ENCODE data around the gene PCDHB7.
A peak's percentile ranks its signal among the peaks of the same experiment; 100 is the strongest.
"Not testable (repeated sequence)": the region's sequence is repeated elsewhere in the genome, so short reads cannot be mapped to it uniquely, and the experiment has no call there.

Gene PCDHB7

GRCh38 chr5:141172381-141173204 is at the start of gene PCDHB7:
TSS of gene PCDHB7 (plus strand) at chr5:141172644. CDS start at chr5:141172836, 192 bp downstream.
- DNase-seq, result no peak

- DNase-seq, result not testable (repeated sequence)
These were observed 48.9 kb upstream of the PCDHB7 start for GRCh38 chr5:141123396-141124135.

- DNase-seq, result no peak
These were observed 45.1 kb upstream of the PCDHB7 start for GRCh38 chr5:141127305-141127704.

- no peak for DNase-seq
These were observed 37.3 kb upstream of the PCDHB7 start, which contains the start of gene PCDHB5 for GRCh38 chr5:141135030-141135717. TSS of gene PCDHB5 (plus strand) at chr5:141135206. CDS start at chr5:141135435, 229 bp downstream.

GRCh38 chr5:141135718-141136266 is 36.7 kb upstream of the PCDHB7 start:
- DNase-seq, result no peak

GRCh38 chr5:141137346-141137745 is 35.1 kb upstream of the PCDHB7 start:
- not testable (repeated sequence) for DNase-seq

GRCh38 chr5:141149812-141150211 is 22.6 kb upstream of the PCDHB7 start, which contains the start of gene PCDHB6:
TSS of gene PCDHB6 (plus strand) at chr5:141150057. CDS start at chr5:141150258, 201 bp downstream.
- DNase-seq, result no peak

- DNase-seq, result no peak
These were observed 22.0 kb upstream of the PCDHB7 start for GRCh38 chr5:141150224-141150992.

GRCh38 chr5:141150993-141151325 is 21.5 kb upstream of the PCDHB7 start:
- DNase-seq, result no peak

- DNase-seq, result not testable (repeated sequence)
These were observed 20.8 kb upstream of the PCDHB7 start for GRCh38 chr5:141151632-141152031.

GRCh38 chr5:141152096-141152495 is 20.3 kb upstream of the PCDHB7 start:
- DNase-seq, result not testable (repeated sequence)

- no peak for DNase-seq
These were observed 16.7 kb upstream of the PCDHB7 start for GRCh38 chr5:141155540-141156374.

- not testable (repeated sequence) for DNase-seq
These were observed 15.1 kb upstream of the PCDHB7 start for GRCh38 chr5:141157356-141157755.

GRCh38 chr5:141157901-141158300 is 14.5 kb upstream of the PCDHB7 start:
- DNase-seq, result not testable (repeated sequence)

- not testable (repeated sequence) for DNase-seq
These were observed 2.1 kb downstream of the PCDHB7 start for GRCh38 chr5:141174291-141175104.

- DNase-seq, result no peak
These were observed 3.5 kb downstream of the PCDHB7 start for GRCh38 chr5:141175933-141176332.

- DNase-seq, result peak; percentile 18
These were observed 5.2 kb downstream of the PCDHB7 start, which contains the start of gene PCDHB8 for GRCh38 chr5:141177577-141178191. TSS of gene PCDHB8 (plus strand) at chr5:141177790. CDS start at chr5:141178035, 245 bp downstream.

- not testable (repeated sequence) for DNase-seq
These were observed 6.9 kb downstream of the PCDHB7 start for GRCh38 chr5:141179371-141179770.

GRCh38 chr5:141179876-141180275 is 7.4 kb downstream of the PCDHB7 start:
- not testable (repeated sequence) for DNase-seq

GRCh38 chr5:141180313-141180712 is 7.9 kb downstream of the PCDHB7 start:
- DNase-seq, result no peak

Measured in DMS153 (cell line).